Erythroblast (primary cell): ENCODE measurements around the gene GPBAR1.

Source experiments
- GATA1 ChIP-seq: IDR thresholded peaks from 2 replicates; pipeline ENCODE4 v1.6.1; 2011; ENCODE audit warnings: low read depth, mild to moderate bottlenecking, control low read depth, low read length, moderate library complexity
- POLR2A ChIP-seq: IDR thresholded peaks from 2 replicates; pipeline ENCODE4 v1.6.1; 2011; ENCODE audit warnings: mild to moderate bottlenecking, low read length

DNA sequence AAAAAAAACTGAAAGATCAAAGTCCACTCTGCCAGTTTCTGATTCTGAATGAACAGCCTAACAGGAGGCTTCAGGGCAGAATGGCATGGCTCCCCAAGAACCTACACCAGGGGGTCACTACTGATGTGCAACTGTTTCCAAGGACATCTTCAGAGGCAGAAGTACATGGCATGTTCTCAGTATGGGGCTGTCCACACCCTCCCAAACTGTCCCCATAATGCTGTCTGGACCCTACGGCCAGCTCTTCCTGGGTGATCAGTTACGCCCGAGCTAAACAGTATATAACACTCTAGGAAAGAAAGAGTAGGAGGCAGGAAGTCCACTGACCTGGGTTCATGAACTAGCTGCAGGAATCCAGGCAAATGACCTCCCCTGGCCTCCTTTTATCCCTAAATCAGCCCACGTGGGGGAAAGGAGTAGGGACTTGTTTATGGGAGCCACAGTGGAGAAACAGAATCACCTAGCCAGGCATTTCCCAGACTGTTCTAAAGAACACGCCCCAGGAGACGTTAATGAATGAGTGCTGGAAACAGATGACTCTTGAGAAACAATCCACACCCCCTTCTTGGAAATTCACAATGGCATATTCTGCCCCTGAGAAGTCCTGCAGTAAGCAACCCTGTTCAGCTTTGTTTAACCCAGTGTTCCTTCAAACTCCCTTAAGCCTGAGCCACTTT, 29.0 kb downstream of the GPBAR1 start:
- TF ChIP-seq POLR2A (peak; percentile 88), GATA1 (no peak)
